ENCODE results near the gene VGF.

Gene VGF

GRCh38 chr7:101165958-101166647, 734 bp upstream of the VGF start (continued):
- TF ChIP-seq PATZ1 (tag by site-specific recombination; IDR thresholded peaks at IDR 0.05) (peak; percentile 59), ZNF335 (tag by site-specific recombination; conservative IDR thresholded peaks at IDR 0.05) (peak; percentile 58), KLF17 (tag by site-specific recombination; IDR thresholded peaks at IDR 0.05) (peak; percentile 69; the same call in 1 of the 2 replicates), PRDM1 (tag by site-specific recombination; IDR thresholded peaks at IDR 0.05) (no peak), ZNF433 (tag by site-specific recombination; IDR thresholded peaks at IDR 0.05; ENCODE audit: low read depth) (no peak), KLF8 (tag by site-specific recombination; IDR thresholded peaks at IDR 0.05) (no peak), ZBTB8A (tag by site-specific recombination; IDR thresholded peaks at IDR 0.05) (no peak), ZNF174 (tag by site-specific recombination; IDR thresholded peaks at IDR 0.05) (no peak), ZNF518A (tag by site-specific recombination; conservative IDR thresholded peaks at IDR 0.05; ENCODE audit: low read depth) (no peak), YY2 (tag by site-specific recombination; IDR thresholded peaks at IDR 0.05) (no peak), GLIS2 (tag by site-specific recombination; IDR thresholded peaks at IDR 0.05) (peak; percentile 94), ZNF202 (tag by site-specific recombination; IDR thresholded peaks at IDR 0.05; ENCODE audit: borderline replicate concordance) (no peak), ZNF302 (tag by site-specific recombination; IDR thresholded peaks at IDR 0.05; ENCODE audit: low read depth) (no peak), ZNF843 (tag by site-specific recombination; IDR thresholded peaks at IDR 0.05) (no peak), ZNF585B (tag by site-specific recombination; IDR thresholded peaks at IDR 0.05) (no peak), ZNF394 (tag by site-specific recombination; IDR thresholded peaks at IDR 0.05; ENCODE audit: borderline replicate concordance) (no peak), SCRT2 (tag by site-specific recombination; IDR thresholded peaks at IDR 0.05) (no peak), ZNF645 (tag by site-specific recombination; IDR thresholded peaks at IDR 0.05) (no peak), ZNF133 (tag by site-specific recombination; IDR thresholded peaks at IDR 0.05) (no peak), ZNF530 (tag by site-specific recombination; IDR thresholded peaks at IDR 0.05; ENCODE audit: low read depth) (no peak), OVOL3 (tag by site-specific recombination; IDR thresholded peaks at IDR 0.05) (no peak), ZBTB21 (tag by site-specific recombination; IDR thresholded peaks at IDR 0.05) (no peak), ZNF596 (tag by site-specific recombination; IDR thresholded peaks at IDR 0.05) (no peak), YY1 (tag by site-specific recombination; IDR thresholded peaks at IDR 0.05) (no peak), ZIC2 (tag by site-specific recombination; IDR thresholded peaks at IDR 0.05) (peak; percentile 90), GLIS1 (tag by site-specific recombination; IDR thresholded peaks at IDR 0.05) (peak; percentile 91), PRDM10 (tag by site-specific recombination; IDR thresholded peaks at IDR 0.05) (peak; percentile 87), ZBTB17 (tag by site-specific recombination; IDR thresholded peaks at IDR 0.05) (peak; percentile 83), MZF1 (tag by site-specific recombination; IDR thresholded peaks at IDR 0.05; ENCODE audit: borderline replicate concordance) (no peak)

Measured in HEK293 (cell line).